Measurements from ENCODE around the gene TRABD2B.

Gene TRABD2B

DNA sequence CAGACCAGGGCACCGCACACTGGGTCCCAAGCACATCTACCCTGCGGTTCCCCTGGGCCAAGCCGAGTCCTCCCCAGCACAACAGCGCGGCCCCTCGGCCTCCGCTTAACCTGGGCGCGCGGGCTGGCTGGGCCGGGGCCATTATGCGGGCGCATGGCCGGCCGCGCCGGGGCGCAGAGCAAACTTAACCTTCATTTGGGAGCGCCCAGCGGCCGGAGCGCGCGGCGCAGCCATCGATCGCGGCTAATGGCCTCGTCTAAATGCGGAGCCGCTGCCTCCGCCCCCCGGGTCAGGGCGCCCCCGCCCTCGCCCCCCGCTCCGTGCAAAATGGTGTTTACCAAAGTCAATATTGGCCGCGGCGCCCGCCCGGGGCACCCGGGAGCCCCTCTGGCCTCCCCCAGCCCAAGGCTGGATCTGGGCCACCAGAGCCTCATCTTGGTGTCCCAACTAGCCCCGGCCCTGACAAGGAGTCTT is 272.1 kb downstream of the TRABD2B start:
- ChIA-PET CTCF (interaction anchor here (1.3 to 15.5 kb wide), 9 partner anchors 9 to 547 kb away, joined by 3 to 226 read pairs (median 14); partner anchors contain the start of gene FOXD2), POLR2A (no interaction called here)
- TF ChIP-seq, protein P1, sequence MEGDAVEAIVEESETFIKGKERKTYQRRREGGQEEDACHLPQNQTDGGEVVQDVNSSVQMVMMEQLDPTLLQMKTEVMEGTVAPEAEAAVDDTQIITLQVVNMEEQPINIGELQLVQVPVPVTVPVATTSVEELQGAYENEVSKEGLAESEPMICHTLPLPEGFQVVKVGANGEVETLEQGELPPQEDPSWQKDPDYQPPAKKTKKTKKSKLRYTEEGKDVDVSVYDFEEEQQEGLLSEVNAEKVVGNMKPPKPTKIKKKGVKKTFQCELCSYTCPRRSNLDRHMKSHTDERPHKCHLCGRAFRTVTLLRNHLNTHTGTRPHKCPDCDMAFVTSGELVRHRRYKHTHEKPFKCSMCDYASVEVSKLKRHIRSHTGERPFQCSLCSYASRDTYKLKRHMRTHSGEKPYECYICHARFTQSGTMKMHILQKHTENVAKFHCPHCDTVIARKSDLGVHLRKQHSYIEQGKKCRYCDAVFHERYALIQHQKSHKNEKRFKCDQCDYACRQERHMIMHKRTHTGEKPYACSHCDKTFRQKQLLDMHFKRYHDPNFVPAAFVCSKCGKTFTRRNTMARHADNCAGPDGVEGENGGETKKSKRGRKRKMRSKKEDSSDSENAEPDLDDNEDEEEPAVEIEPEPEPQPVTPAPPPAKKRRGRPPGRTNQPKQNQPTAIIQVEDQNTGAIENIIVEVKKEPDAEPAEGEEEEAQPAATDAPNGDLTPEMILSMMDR (IDR thresholded peaks at IDR 0.05; ENCODE audit: control extremely low read depth, extremely low read depth, low read depth, missing control alignments) = no peak
- DNase-seq (ENCODE audit: extremely low spot score) = no peak

DNA sequence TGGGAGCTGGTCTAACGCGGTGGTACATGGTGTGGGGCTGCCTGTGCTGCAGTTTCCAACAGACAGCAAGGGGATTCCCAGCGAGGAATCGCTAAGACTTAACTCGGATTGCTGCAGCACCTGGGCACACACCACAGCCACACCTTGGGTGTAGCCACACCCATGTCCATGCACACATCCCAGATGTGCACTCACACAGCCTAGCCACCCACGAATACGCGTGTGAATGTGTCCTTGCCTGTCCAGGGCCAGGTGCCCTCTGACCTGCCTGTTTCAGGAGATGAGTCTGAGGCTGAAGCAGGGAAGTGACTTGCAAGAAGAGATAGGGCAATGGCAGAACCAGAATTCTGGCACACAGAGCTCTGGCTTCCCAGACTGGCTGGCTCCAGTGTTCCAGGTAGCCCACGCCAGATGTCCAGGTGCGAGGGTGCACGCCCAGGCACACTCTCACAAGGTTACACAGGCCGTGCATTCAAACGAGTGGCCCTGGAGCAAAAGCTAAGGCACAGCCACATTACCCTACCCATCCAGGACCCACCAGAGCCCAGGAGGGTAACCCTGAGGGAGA is 272.7 kb downstream of the TRABD2B start:
- ChIA-PET POLR2A (no interaction called here), CTCF (interaction anchor here (1.4 to 15.5 kb wide), 4 partner anchors 13 to 546 kb away, joined by 3 to 226 read pairs (median 35); partner anchors contain the start of gene FOXD2)
- DNase-seq (ENCODE audit: extremely low spot score) = no peak
- TF ChIP-seq, protein P1 (IDR thresholded peaks at IDR 0.05; ENCODE audit: control extremely low read depth, extremely low read depth, low read depth, missing control alignments) = no peak

DNA sequence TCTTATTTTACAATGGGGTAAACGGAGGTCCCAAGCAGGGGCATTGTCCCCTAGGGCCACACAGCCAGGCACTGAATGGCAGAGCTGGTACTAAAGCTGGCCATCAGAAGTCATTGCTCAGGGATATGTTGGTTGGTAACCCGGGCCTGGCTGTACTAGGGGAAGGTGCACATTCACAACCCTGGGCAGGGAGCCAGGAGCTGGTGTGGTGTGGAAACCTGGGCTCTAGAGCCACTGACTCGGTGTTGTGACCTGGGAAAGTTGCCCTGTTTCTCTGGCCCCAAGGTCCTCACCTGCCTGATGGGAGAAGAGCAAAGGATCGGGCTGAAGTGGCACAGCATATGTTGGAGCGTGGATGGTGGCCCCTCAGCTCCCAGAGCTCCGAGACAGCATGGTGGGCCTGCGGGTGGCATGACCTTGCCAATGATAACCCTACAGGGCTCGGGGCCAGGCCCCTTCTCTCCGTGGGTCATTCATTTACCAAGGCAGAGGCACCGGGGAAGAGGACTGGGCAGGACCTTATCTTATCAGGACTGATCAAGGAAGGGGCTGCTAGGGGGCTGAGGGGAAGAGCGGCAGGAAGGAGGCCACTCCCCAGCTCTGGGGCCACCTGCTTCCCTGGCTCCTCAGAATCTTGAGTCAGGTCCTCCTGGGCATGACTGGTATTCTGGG is 274.1 kb downstream of the TRABD2B start:
- ChIA-PET CTCF (interaction anchor here (1.2 to 15.5 kb wide), 5 partner anchors 11 to 334 kb away, joined by 3 to 226 read pairs (median 20); partner anchors contain the start of gene FOXD2), POLR2A (no interaction called here)
- no peak for DNase-seq (ENCODE audit: extremely low spot score)
- TF ChIP-seq, protein P1 (IDR thresholded peaks at IDR 0.05; ENCODE audit: control extremely low read depth, extremely low read depth, low read depth, missing control alignments) = no peak

GRCh38 chr1:47722101-47722500 is 275.1 kb downstream of the TRABD2B start:
- TF ChIP-seq, protein P1 (IDR thresholded peaks at IDR 0.05; ENCODE audit: control extremely low read depth, extremely low read depth, low read depth, missing control alignments) = no peak
- DNase-seq (ENCODE audit: extremely low spot score) = no peak
- ChIA-PET CTCF (interaction anchor here (1.0 to 15.5 kb wide), 6 partner anchors 10 to 543 kb away, joined by 3 to 226 read pairs (median 14); partner anchors contain the start of gene FOXD2), POLR2A (no interaction called here)

GRCh38 chr1:47720111-47720510 is 277.1 kb downstream of the TRABD2B start:
- ChIA-PET CTCF (interaction anchor here (1.0 to 15.5 kb wide), 6 partner anchors 9 to 541 kb away, joined by 3 to 226 read pairs (median 6); partner anchors contain the start of gene FOXD2), POLR2A (no interaction called here)
- TF ChIP-seq, protein P1 (IDR thresholded peaks at IDR 0.05; ENCODE audit: control extremely low read depth, extremely low read depth, low read depth, missing control alignments) = no peak
- no peak for DNase-seq (ENCODE audit: extremely low spot score)

DNA sequence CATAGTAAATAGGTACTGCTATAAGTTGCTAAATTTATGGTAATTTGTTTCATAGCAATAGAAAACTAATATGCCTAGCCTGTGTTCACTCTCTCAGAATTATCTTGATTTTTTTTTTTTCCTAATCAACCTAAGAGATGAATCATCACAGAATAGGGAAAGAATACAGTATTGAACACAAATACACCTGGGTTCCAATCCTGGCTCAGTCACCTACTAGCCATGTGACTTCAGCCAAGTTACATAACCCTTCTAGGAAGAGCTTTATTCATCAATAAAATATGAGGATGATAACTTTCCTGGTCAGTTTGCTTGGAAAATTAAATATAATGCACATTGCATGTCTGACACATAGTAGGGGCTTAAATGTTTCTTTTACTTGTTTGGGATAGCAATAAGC is 279.8 kb downstream of the TRABD2B start:
- TF ChIP-seq, protein P1 (IDR thresholded peaks at IDR 0.05; ENCODE audit: control extremely low read depth, extremely low read depth, low read depth, missing control alignments) = no peak
- no peak for DNase-seq (ENCODE audit: extremely low spot score)
- CTCF ChIA-PET = interaction anchor here (1.4 to 15.5 kb wide), 6 partner anchors 9 to 539 kb away, joined by 3 to 226 read pairs (median 8); partner anchors contain the start of gene FOXD2
- POLR2A ChIA-PET = interaction anchor here (0.5 kb wide), 1 partner anchor 280 kb away, joined by 3 read pairs; the partner anchor contains the start of gene FOXD2

Data from GM10248 (cell line).